ENCODE results near the gene ARL8B.

Gene ARL8B

GRCh38 chr3:5126586-5126985 lies 4.5 kb downstream of the ARL8B start:
- Mint-ChIP-seq H3K27ac (no peak overlapping the region), H3K27me3 (ENCODE audit: low read depth) (no peaks in the 10 kb centered on the region), H3K9me3 (no peaks in the 10 kb centered on the region), H3K36me3 (ENCODE audit: low read depth) (peaks cover 11% of the 10 kb centered on the region), H3K4me3 (no peak overlapping the region), H3K4me1 (ENCODE audit: low read depth) (peaks cover 23% of the 10 kb centered on the region)

DNA sequence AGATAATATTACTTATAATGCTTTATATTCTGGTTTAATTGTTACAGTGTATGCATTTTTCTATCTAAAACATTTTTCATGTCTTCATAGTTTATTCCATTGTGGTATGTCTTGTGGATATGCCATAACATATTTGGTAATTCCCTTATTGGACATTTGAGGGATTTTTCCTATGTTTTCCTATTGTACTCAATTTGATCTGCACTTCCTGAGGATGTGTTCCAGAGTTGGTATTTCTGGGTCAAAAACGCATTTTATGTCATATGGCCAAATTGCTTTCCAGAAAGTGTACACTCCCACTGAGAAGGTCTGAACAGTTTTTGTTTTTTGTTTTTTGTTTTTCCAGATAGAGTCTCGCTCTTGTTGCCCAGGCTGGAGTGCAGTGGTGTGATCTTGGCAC lies 6.8 kb downstream of the ARL8B start:
- peaks cover 6% of the 10 kb centered on the region for H3K36me3 Mint-ChIP-seq (ENCODE audit: low read depth)
- no peak overlapping the region for H3K27ac Mint-ChIP-seq
- no peaks in the 10 kb centered on the region for H3K9me3 Mint-ChIP-seq
- no peak overlapping the region for H3K4me3 Mint-ChIP-seq
- peaks cover 17% of the 10 kb centered on the region for H3K4me1 Mint-ChIP-seq (ENCODE audit: low read depth)
- H3K27me3 Mint-ChIP-seq (ENCODE audit: low read depth): no peaks in the 10 kb centered on the region

DNA sequence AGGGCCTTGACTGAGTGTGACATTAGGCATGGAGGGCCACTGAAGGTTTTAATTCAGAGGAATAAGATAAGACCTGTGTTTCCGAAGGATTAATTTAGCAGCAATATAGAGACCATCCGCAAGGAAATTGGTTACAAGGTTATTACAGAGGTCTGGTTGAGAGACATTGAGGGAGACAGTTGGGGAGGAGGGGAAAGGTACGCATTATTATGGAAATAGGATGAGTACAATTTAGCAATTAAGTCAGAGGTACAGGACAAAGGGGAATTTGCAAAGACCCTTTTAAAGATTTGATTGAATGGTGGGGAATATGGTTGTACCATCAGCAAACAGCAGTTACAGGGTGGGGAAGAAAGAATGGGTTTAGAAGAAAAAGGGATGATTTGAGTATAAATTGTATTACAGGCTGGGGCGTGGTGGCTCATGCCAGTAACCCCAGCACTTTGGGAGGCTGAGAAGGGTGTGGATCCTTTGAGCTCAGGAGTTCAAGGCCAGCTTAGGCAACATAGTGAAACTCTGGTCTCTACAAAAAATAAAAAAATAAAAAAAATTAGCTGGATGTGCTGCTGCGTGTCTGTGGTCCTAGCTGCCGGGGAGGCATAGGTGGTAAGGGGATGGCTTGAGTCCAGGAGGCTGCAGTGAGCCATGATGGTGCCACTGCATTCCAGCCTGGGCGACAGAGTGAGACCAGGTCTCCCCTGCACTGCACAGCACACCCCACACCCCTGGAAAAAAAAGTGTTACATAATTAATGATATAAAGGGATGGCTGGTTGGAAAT lies 11.3 kb downstream of the ARL8B start:
- peaks cover 20% of the 10 kb centered on the region for H3K4me1 Mint-ChIP-seq (ENCODE audit: low read depth)
- no peak overlapping the region for H3K4me3 Mint-ChIP-seq
- H3K27ac Mint-ChIP-seq: no peak overlapping the region
- H3K27me3 Mint-ChIP-seq (ENCODE audit: low read depth): no peaks in the 10 kb centered on the region
- H3K9me3 Mint-ChIP-seq: no peaks in the 10 kb centered on the region
- H3K36me3 Mint-ChIP-seq (ENCODE audit: low read depth): peaks cover 4% of the 10 kb centered on the region

DNA sequence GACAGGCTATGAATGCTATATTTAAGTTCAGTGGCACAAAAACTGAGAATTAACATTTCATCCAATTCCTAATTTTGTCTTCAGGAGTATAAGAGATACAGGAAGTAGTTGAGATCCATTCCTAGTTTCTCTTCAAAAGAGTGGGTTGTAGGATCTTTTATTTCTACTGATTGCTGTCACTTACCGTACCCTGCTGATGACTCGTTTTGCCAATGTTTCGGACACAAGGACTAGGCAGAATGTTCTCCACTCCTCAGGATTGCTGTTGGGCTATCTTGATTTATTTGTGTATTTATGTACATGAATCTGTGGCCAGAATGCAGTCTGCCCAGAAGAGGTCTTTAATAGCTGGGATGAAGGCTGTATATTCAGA lies 11.9 kb downstream of the ARL8B start:
- peaks cover 4% of the 10 kb centered on the region for H3K36me3 Mint-ChIP-seq (ENCODE audit: low read depth)
- H3K9me3 Mint-ChIP-seq: no peaks in the 10 kb centered on the region
- H3K27me3 Mint-ChIP-seq (ENCODE audit: low read depth): no peaks in the 10 kb centered on the region
- no peak overlapping the region for H3K4me3 Mint-ChIP-seq
- H3K4me1 Mint-ChIP-seq (ENCODE audit: low read depth): peaks cover 23% of the 10 kb centered on the region
- H3K27ac Mint-ChIP-seq: no peak overlapping the region

- no peak overlapping the region for H3K4me3 Mint-ChIP-seq
- no peaks in the 10 kb centered on the region for H3K27me3 Mint-ChIP-seq (ENCODE audit: low read depth)
- no peak overlapping the region for H3K27ac Mint-ChIP-seq
- H3K9me3 Mint-ChIP-seq: no peaks in the 10 kb centered on the region
- peaks cover 26% of the 10 kb centered on the region for H3K4me1 Mint-ChIP-seq (ENCODE audit: low read depth)
- H3K36me3 Mint-ChIP-seq (ENCODE audit: low read depth): peaks cover 4% of the 10 kb centered on the region
Measured at GRCh38 chr3:5134499-5134898, 12.4 kb downstream of the ARL8B start.

DNA sequence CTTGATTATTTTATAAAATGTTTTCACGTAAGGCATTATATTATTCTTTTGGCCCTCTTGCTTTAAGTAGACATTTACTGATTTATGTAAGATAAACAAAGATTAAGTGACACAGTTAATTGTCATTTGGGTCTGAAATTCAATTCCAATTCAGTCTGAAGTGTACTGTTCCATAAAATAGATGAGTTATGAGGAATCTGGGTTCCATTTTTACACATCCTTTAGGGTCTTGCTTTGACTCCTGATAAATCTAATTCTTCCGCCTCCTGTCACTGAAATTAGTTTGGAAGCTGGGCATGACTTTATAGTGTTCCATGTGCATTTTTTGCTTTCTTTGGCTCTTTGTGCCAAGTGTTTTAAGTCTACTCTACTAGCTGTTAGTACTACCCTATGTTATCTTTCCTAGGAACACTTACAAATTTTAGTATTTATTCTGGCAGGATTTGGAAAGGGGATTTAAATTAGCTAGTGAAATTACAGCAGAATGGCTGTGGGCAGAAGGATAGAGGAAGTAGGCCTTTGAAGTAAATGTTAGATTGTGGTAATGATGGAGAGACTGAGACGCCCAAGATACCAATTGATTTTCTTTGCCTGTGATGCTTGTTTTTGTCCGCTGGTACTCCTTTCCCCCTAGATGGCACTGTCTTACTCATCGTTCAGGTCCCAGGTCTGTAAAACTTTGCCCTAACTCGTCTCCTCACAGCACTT lies 14.3 kb downstream of the ARL8B start:
- peaks cover 35% of the 10 kb centered on the region for H3K4me1 Mint-ChIP-seq (ENCODE audit: low read depth)
- no peaks in the 10 kb centered on the region for H3K27me3 Mint-ChIP-seq (ENCODE audit: low read depth)
- H3K36me3 Mint-ChIP-seq (ENCODE audit: low read depth): peaks cover 1% of the 10 kb centered on the region
- peak overlapping the region; percentile 53 for H3K27ac Mint-ChIP-seq
- H3K4me3 Mint-ChIP-seq: no peak overlapping the region
- H3K9me3 Mint-ChIP-seq: no peaks in the 10 kb centered on the region

DNA sequence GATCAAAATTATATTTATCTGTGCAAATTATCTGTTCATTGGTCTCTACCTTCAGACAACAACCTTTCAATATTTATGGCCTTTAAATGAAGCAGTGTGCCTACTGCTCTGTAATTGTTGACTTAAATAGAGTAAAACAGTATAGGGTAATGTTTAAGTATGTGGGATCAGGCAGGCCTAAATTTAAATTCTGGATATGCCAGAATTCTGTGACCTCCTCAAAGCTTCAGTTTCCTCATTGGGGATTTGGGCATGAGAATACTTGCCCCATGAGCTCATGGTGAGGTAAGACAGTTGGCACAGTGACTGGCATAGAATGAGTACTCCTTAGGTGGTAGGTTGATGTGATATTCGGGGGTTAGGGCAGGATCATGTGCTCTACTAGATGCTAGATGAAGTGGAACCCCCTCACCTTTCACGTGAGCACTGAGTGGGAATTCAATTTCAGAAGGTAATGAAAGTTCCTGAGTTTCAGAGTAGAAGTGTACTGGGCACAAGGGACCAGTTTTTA lies 14.9 kb downstream of the ARL8B start:
- H3K36me3 Mint-ChIP-seq (ENCODE audit: low read depth): peaks cover 2% of the 10 kb centered on the region
- peaks cover 2% of the 10 kb centered on the region for H3K9me3 Mint-ChIP-seq
- H3K27me3 Mint-ChIP-seq (ENCODE audit: low read depth): no peaks in the 10 kb centered on the region
- no peak overlapping the region for H3K4me3 Mint-ChIP-seq
- H3K27ac Mint-ChIP-seq: peak overlapping the region; percentile 53
- peaks cover 35% of the 10 kb centered on the region for H3K4me1 Mint-ChIP-seq (ENCODE audit: low read depth)

DNA sequence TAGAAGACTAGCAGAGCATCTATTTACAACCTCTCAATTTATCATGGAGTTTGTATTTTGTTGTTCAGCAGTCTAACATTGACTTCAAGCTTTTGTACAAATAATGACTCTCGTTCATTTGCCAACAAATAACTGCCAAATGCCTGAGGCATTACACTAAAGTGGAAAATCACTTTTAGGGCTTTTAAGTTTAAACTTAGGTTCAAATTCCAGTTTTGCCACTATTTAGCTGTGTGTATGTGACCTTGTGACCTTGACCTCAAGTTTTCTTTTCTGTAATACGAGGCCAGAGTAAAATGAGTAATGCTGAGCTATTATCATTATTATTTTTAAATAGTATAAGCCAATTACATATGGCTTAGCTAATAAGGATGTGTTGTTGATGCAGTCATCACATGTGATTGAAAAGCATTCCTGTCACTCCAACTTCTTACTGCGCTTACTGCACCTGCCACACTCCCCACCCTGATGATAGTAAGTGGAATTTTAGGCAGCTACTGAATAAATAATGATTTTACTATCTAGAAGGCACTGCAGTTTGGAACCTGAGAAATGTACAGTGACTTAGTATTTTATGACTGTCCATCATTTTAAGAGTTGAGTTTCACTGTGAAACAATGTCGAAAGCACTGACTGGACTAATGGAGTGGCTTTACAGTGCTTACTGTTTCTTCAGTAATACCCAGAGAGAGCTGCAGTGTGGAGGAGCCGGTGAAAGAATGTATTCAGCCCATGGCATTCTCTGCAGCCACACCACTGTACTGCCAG lies 16.3 kb downstream of the ARL8B start:
- Mint-ChIP-seq H3K4me1 (ENCODE audit: low read depth) (peaks cover 32% of the 10 kb centered on the region), H3K36me3 (ENCODE audit: low read depth) (peaks cover 6% of the 10 kb centered on the region), H3K9me3 (peaks cover 10% of the 10 kb centered on the region), H3K4me3 (no peak overlapping the region), H3K27me3 (ENCODE audit: low read depth) (no peaks in the 10 kb centered on the region), H3K27ac (no peak overlapping the region)

DNA sequence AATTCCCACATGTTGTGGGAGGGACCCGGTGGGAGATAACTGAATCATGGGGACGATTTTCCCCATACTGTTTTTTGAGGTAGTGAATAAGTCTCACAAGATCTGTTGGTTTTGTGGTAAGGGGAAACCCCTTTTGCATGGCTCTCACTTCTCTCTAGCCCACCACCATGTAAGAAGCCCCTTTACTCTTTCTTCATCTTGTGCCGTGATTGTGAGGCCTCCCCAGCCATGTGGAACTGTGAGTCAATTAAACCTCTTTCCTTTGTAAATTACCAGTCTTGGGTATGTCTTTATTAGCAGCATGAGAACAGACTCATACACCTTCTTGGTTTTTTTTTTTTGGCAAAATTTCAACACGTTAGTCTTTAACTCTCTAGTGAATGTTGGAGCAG lies 18.1 kb downstream of the ARL8B start:
- Mint-ChIP-seq H3K27me3 (ENCODE audit: low read depth) (no peaks in the 10 kb centered on the region), H3K4me1 (ENCODE audit: low read depth) (peaks cover 30% of the 10 kb centered on the region), H3K36me3 (ENCODE audit: low read depth) (peaks cover 24% of the 10 kb centered on the region), H3K9me3 (peaks cover 21% of the 10 kb centered on the region), H3K4me3 (no peak overlapping the region), H3K27ac (no peak overlapping the region)

- no peak overlapping the region for H3K27ac Mint-ChIP-seq
- peaks cover 23% of the 10 kb centered on the region for H3K9me3 Mint-ChIP-seq
- peaks cover 29% of the 10 kb centered on the region for H3K36me3 Mint-ChIP-seq (ENCODE audit: low read depth)
- peaks cover 30% of the 10 kb centered on the region for H3K4me1 Mint-ChIP-seq (ENCODE audit: low read depth)
- H3K27me3 Mint-ChIP-seq (ENCODE audit: low read depth): no peaks in the 10 kb centered on the region
- no peak overlapping the region for H3K4me3 Mint-ChIP-seq
Measured at GRCh38 chr3:5140839-5141238, 18.7 kb downstream of the ARL8B start.

- H3K27ac Mint-ChIP-seq: no peak overlapping the region
- peaks cover 22% of the 10 kb centered on the region for H3K4me1 Mint-ChIP-seq (ENCODE audit: low read depth)
Measured at GRCh38 chr3:5141760-5142159, 19.7 kb downstream of the ARL8B start.

GRCh38 chr3:5143464-5143863 lies 21.4 kb downstream of the ARL8B start:
- Mint-ChIP-seq H3K4me1 (ENCODE audit: low read depth) (peaks cover 20% of the 10 kb centered on the region), H3K36me3 (ENCODE audit: low read depth) (peaks cover 52% of the 10 kb centered on the region), H3K9me3 (peaks cover 44% of the 10 kb centered on the region), H3K27ac (no peak overlapping the region), H3K27me3 (ENCODE audit: low read depth) (no peaks in the 10 kb centered on the region), H3K4me3 (no peak overlapping the region)

More at GRCh38 chr3:5141760-5142159, 19.7 kb downstream of the ARL8B start:
- Mint-ChIP-seq H3K9me3 (peaks cover 31% of the 10 kb centered on the region), H3K36me3 (ENCODE audit: low read depth) (peaks cover 36% of the 10 kb centered on the region), H3K27me3 (ENCODE audit: low read depth) (no peaks in the 10 kb centered on the region), H3K4me3 (no peak overlapping the region)

- Mint-ChIP-seq H3K36me3 (ENCODE audit: low read depth) (peaks cover 53% of the 10 kb centered on the region), H3K4me1 (ENCODE audit: low read depth) (peaks cover 14% of the 10 kb centered on the region), H3K9me3 (peaks cover 44% of the 10 kb centered on the region), H3K4me3 (no peak overlapping the region), H3K27ac (no peak overlapping the region), H3K27me3 (ENCODE audit: low read depth) (no peaks in the 10 kb centered on the region)
Measured at GRCh38 chr3:5144316-5144994, 22.4 kb downstream of the ARL8B start.

DNA sequence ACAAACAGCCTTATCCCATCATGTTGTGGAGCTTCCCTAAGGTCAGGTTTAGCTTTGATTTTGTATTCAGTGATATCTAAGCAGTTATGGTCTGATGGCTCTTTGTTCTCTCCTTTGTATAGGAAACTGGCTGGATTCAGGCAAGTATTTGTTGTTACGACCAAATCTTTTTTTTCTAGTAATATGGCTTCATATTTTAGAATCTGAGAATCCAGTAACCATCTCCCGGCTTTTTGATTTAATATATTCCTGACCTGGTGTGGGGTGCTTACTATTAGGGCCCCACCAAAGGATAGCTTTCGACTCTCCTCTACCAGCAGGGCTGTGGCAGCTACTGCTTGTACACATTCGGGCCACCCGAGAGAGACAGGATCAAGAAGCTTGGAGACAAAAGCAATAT lies 23.0 kb downstream of the ARL8B start:
- Mint-ChIP-seq H3K27ac (no peak overlapping the region), H3K27me3 (ENCODE audit: low read depth) (no peaks in the 10 kb centered on the region), H3K36me3 (ENCODE audit: low read depth) (peaks cover 58% of the 10 kb centered on the region), H3K4me1 (ENCODE audit: low read depth) (peaks cover 8% of the 10 kb centered on the region), H3K4me3 (no peak overlapping the region), H3K9me3 (peaks cover 44% of the 10 kb centered on the region)

Data from T-helper 1 cell treated with Interleukin-12 subunit alpha and Interleukin-12 subunit beta and Interleukin-4 antibody, amounts not matched to agents 30 μg/mL and 1 μg/mL, for 36 hours (primary cell).